OCI-LY7 (cell line): ENCODE data around the gene LPAR1.

Source experiments
- CTCF ChIP-seq: fragments of 200-600 bp; sonication (generic); conservative IDR thresholded peaks from 2 replicates; pipeline ENCODE4 v1.5.1; 2014; ENCODE audit warnings: mild to moderate bottlenecking, antibody characterized with exemption, low read length, moderate library complexity, mixed read lengths
- EZH2phosphoT487 ChIP-seq: fragments of 200-600 bp; sonication (generic); IDR thresholded peaks from 2 replicates; pipeline ENCODE4 v1.6.1; 2018; ENCODE audit warnings: low read depth, borderline replicate concordance, mild to moderate bottlenecking, mixed run types, antibody characterized with exemption, low read length, moderate library complexity, mixed read lengths

DNA sequence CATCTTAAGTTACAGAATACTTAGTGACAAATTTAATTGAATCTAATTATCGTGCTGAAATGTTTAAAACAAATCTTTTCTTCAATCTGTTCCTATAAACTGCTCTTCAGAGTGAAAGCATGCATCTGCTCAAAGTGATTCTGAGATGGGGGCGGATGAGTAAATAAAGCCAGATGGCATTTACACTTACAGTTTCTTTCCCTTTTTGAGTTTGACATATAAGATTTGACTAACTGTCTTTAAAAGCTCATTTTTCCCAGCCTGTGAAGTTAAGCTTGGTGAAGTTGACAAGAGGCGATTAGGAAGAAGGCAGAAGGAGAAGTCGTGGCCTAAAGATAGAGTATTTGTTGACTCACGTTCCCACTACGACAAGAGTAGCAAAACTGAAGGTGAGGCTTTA, 137.4 kb downstream of the LPAR1 start:
- TF ChIP-seq CTCF (no peak), EZH2phosphoT487 (no peak)
